Transverse colon (tissue), 4 donors: ENCODE measurements around the gene VTI1B. TPM values are rescaled to one million over a fixed set of nuclear protein-coding genes. Genes with fewer than 3 reads are reported as not detected.

Experiments used
- DNase-seq: peaks from one replicate; pipeline ENCODE4 v3.0.0-alpha.2; 2019
- H3K27ac ChIP-seq, 4 donors: fragments of 200-600 bp; sonication (generic); 2 replicates each; pipeline ENCODE4 v1.5.1; 2016 to 2018; ENCODE audit warnings: inconsistent platforms in 4 of 4
- H3K27me3 ChIP-seq: fragments of 200-600 bp; sonication (generic); 2 replicates; pipeline ENCODE4 v1.5.1; 2017; ENCODE audit warnings: inconsistent platforms
- H3K36me3 ChIP-seq, 4 donors: fragments of 200-600 bp; sonication (generic); 2 replicates each; pipeline ENCODE4 v1.5.1; 2017 to 2019; ENCODE audit warnings: inconsistent platforms in 4 of 4
- H3K4me1 ChIP-seq, 4 donors: fragments of 200-600 bp; sonication (generic); 2 replicates each; pipeline ENCODE4 v1.5.1; 2017 to 2020; ENCODE audit warnings: inconsistent platforms in 4 of 4
- H3K4me3 ChIP-seq, 4 donors: fragments of 200-600 bp; sonication (generic); 1 replicate in 1 of 4; 2 replicates in 3 of 4; pipeline versions ENCODE4 v1.5.1 to v1.6.1; 2017 to 2019; ENCODE audit warnings: inconsistent platforms in 4 of 4
- H3K9me3 ChIP-seq, 2 donors: fragments of 200-600 bp; sonication (generic); 2 replicates each; pipeline ENCODE4 v1.5.1; 2017 to 2019; ENCODE audit warnings: inconsistent platforms in 2 of 2
- CTCF ChIP-seq, 5 experiments: fragments of 200-600 bp in 3 of 5; fragments of 450-650 bp in 2 of 5; sonication (generic) in 3 of 5; IDR thresholded peaks; 1 replicate in 2 of 5; 2 replicates in 3 of 5; pipeline ENCODE4 v1.5.1; 2016 to 2017; ENCODE audit warnings: antibody characterized with exemption in 5 of 5, inconsistent platforms in 3 of 5, mild to moderate bottlenecking in 2 of 5, moderate library complexity in 1 of 5
- EP300 ChIP-seq: sonication (generic); formaldehyde crosslinking; IDR thresholded peaks from one replicate; pipeline ENCODE4 v1.6.1; 2017; ENCODE audit warnings: antibody characterized with exemption, low read depth
- POLR2A ChIP-seq: fragments of 450-650 bp; IDR thresholded peaks from one replicate; pipeline ENCODE4 v1.6.1; 2016; ENCODE audit warnings: antibody characterized with exemption, mild to moderate bottlenecking, moderate library complexity
- POLR2AphosphoS5 ChIP-seq, 3 donors: sonication (generic); formaldehyde crosslinking; IDR thresholded peaks; one replicate each; pipeline ENCODE4 v1.6.1; 2016; ENCODE audit warnings: antibody characterized with exemption in 3 of 3
- WGBS, 2 donors: methylation state at CpG; one replicate each; pipeline ENCODE4 v1.1.5; 2018; ENCODE audit warnings: low coverage in 1 of 2; 5-methylcytosine and 5-hydroxymethylcytosine counted together
- in situ Hi-C, 4 donors: fragments of 200-750 bp; cut with MboI; loops; one replicate each; pipeline versions ENCODE4 v1.15.0 to v1.15.1; 2017; ENCODE audit warnings: low sequenced_read_pairs in 3 of 4, low pct_ligation_motif_present in 1 of 4, low pct_unique_long_range_greater_than_20kb in 1 of 4
- intact Hi-C: fragments of 100-400 bp; cut with DNase I; formaldehyde crosslinking; loops from one replicate; pipeline ENCODE4 v1.15.1; 2023; ENCODE audit warnings: low total_unique reads
- total RNA-seq, 4 donors: library from RNA; depleted of rRNA; stranded (reverse); fragments of >200 nt; gene quantifications; one replicate each; pipeline ENCODE4 v1.1.0, GENCODE V29; 2016

Gene VTI1B
- total RNA-seq, 4 donors from 2014 or later = 59.5 to 74.8 (median 67.5) TPM

- WGBS, 2 donors = 30 to 53% methylated on average over 3 to 5 of the region's 5 CpGs
- no peak overlapping the region for H3K27ac ChIP-seq
- in situ Hi-C loops = no loop called here
These were observed 32.3 kb downstream of the VTI1B start for GRCh38 chr14:67641902-67642749.

GRCh38 chr14:67641480-67641879 lies 33.0 kb downstream of the VTI1B start:
- Histone ChIP-seq H3K9me3 (no peaks in the 10 kb centered on the region), H3K27ac (no peak overlapping the region), H3K4me3 (no peak overlapping the region), H3K27me3 (no peaks in the 10 kb centered on the region), H3K4me1 (no peaks in the 10 kb centered on the region), H3K36me3 (no peaks in the 10 kb centered on the region)
- TF ChIP-seq POLR2AphosphoS5 (IDR thresholded peaks at IDR 0.05) (no peak), EP300 (no peak), POLR2A (no peak), CTCF (IDR thresholded peaks at IDR 0.05) (no peak)
- in situ Hi-C loops = no loop called here
- intact Hi-C loops = no loop called here
- DNase-seq = no peak
- whole genome bisulfite sequencing, 2 donors = 100% methylated on average over 1 of the region's 1 CpG

More at GRCh38 chr14:67641902-67642749, 32.3 kb downstream of the VTI1B start:
- H3K36me3 ChIP-seq = no peaks in the 10 kb centered on the region
- no peak for TF ChIP-seq POLR2A
- TF ChIP-seq CTCF (IDR thresholded peaks at IDR 0.05) = no peak
- TF ChIP-seq EP300 = no peak
- no peak for TF ChIP-seq POLR2AphosphoS5 (IDR thresholded peaks at IDR 0.05)
- no peaks in the 10 kb centered on the region for H3K4me1 ChIP-seq
- no peak overlapping the region for H3K4me3 ChIP-seq
- H3K9me3 ChIP-seq = no peaks in the 10 kb centered on the region
- H3K27me3 ChIP-seq = no peaks in the 10 kb centered on the region
- intact Hi-C loops = no loop called here
- no peak for DNase-seq

GRCh38 chr14:67638642-67639041 lies 35.8 kb downstream of the VTI1B start:
- intact Hi-C loops = no loop called here
- no peaks in the 10 kb centered on the region for H3K27me3 ChIP-seq
- 90 to 100% methylated on average over 2 to 3 of the region's 3 CpGs for WGBS, 2 donors

More at GRCh38 chr14:67638642-67639041, 35.8 kb downstream of the VTI1B start:
- in situ Hi-C loops = no loop called here
- no peak overlapping the region for H3K4me3 ChIP-seq
- no peaks in the 10 kb centered on the region for H3K36me3 ChIP-seq
- DNase-seq = no peak
- TF ChIP-seq POLR2A (no peak), EP300 (no peak), POLR2AphosphoS5 (IDR thresholded peaks at IDR 0.05) (no peak), CTCF (IDR thresholded peaks at IDR 0.05) (no peak)
- H3K27ac ChIP-seq = no peak overlapping the region
- peaks cover 0 to 2% (median 0%) of the 10 kb centered on the region in 4 donors for H3K4me1 ChIP-seq
- H3K9me3 ChIP-seq = no peaks in the 10 kb centered on the region
